ENCODE measurements around the gene AP4S1.
"Not testable (repeated sequence)": the region's sequence is repeated elsewhere in the genome, so short reads cannot be mapped to it uniquely, and the experiment has no call there.

AP4S1 gene

GRCh38 chr14:31045501-31046080, 20.1 kb downstream of the AP4S1 start:
- DNase-seq: no peak

GRCh38 chr14:31047503-31047902, 22.1 kb downstream of the AP4S1 start:
- no peak for DNase-seq

DNA sequence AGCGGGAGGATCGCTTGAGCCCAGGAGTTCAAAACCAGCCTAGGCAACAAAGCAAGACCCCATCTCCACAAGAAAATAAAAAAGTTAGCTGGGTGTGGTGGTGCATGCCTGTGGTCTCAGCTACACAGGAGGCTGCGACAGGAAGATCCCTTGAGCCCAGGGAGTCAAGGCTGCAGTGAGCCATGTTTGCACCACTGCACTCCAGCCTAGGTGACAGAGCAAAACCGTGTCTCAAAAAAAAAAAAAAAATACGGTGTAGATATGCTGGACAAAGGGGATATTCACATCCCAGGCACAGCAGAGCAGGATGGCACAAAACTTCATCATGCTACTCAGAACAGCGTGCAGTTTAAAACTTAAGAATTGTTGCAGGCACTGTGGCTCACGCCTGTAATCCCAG, 25.6 kb downstream of the AP4S1 start:
- no peak for DNase-seq

DNA sequence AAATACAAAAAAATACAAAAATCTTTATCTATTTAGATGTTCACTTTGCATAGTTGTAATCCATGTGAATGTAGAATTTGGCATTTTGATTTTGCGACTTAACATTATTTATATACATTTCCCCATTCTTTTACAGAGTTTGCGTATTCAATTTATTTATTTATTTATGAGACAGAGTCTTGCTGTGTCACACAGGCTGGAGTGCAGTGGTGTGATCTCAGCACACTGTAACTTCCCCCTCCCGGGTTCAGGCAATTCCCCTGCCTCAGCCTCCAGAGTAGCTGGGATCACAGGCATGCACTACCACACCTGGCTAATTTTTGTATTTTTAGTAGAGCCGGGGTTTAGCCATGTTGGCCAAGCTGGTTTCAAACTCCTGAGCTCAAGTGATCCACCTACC, 26.1 kb downstream of the AP4S1 start:
- DNase-seq: no peak

- DNase-seq: not testable (repeated sequence)
Measured at GRCh38 chr14:31052905-31053586, 27.6 kb downstream of the AP4S1 start.

- no peak for DNase-seq
Measured at GRCh38 chr14:31057035-31057434, 31.6 kb downstream of the AP4S1 start.

- no peak for DNase-seq
Measured at GRCh38 chr14:31057701-31058364, 32.4 kb downstream of the AP4S1 start.

DNA sequence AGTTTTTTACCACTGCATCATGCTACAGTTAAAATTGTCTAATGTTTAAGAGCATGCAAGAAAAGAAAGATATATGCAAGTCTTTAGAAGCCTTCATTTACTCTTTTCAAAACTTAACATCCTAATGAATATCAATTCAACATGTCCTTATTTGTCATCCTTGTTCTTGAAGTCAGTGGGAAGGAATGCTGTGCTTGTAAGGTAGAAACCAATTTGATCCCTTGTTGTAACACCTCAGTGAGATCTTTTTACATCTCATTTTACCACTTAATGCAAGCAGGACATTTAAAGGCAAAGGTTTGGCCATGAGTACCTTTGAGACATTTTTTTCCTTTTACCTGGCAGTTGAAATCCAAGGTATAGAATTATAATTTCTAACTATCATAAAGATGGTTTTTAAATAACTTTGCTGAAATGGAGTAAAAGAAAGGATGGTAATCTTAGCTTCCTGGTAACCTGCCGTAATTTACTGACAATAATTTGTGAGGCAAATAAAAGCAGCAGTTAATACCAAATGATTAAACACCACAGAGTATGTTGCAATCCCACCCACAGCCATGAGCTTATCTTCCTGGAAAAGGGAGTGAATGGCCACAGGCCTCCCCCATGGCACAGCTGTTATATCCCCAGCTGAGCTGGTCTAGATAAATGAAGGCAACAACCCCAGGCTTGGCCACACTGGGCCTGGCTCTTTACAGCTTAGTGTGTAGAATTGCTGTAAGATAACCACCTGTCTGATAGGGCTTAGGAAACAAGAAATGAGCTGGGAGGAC, 33.9 kb downstream of the AP4S1 start:
- DNase-seq: no peak

DNA sequence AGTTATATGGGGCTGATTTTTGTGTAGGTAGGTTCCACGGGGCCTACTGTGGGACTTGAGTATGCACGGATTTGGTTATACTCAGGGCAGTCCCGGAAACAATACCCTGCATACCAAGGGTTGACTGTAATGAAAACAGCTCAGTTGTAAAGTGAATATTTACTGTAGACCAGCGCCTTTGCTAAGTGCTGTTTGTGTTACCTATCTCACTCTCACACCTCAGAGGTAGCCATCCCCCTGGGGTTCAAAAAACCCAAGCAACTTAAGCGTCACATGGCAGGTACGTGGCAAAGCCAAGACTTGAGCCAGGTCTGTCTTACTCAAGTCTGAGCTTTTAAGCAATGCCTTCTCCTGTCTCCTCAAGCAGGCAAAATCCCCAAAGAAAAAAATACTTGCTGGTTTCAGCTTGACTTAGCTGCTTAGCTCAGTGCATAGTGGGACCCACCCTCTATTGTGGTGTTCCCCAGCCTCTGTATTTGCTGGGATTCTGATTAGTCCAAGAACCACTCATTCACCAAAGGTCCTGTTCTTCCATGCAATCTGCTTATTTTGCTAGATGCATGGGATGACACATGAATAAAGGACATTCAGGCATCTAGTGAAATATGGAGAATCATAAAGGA, 34.9 kb downstream of the AP4S1 start:
- DNase-seq: no peak

- not testable (repeated sequence) for DNase-seq
Measured at GRCh38 chr14:31062908-31063307, 37.5 kb downstream of the AP4S1 start.

GRCh38 chr14:31068235-31068634, 42.8 kb downstream of the AP4S1 start:
- DNase-seq: peak; percentile 9

DNA sequence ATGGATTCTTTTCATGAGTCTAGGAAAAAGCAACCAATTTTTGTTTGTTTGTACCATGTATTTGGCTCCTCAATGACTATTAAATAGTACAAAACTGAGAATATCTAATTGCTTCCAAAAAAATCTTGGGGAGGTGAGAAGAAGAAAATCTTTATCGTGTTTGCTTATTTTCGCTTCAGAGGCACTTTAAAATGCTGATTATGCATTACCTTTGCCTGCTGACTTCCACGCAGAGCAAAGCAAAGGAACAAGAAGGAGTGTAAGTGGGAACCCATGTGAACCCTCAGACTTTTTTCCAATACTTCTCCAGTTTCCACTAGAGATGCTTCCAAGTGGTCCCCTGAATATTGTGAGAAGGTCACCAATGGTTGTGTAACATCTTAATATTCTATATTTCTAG, 43.9 kb downstream of the AP4S1 start:
- DNase-seq: no peak

GRCh38 chr14:31070431-31070830, 45.0 kb downstream of the AP4S1 start:
- DNase-seq: peak; percentile 30

GRCh38 chr14:31071151-31071550, 45.7 kb downstream of the AP4S1 start:
- DNase-seq: no peak

- DNase-seq: no peak
Measured at GRCh38 chr14:31075144-31075543, 49.7 kb downstream of the AP4S1 start.

DNA sequence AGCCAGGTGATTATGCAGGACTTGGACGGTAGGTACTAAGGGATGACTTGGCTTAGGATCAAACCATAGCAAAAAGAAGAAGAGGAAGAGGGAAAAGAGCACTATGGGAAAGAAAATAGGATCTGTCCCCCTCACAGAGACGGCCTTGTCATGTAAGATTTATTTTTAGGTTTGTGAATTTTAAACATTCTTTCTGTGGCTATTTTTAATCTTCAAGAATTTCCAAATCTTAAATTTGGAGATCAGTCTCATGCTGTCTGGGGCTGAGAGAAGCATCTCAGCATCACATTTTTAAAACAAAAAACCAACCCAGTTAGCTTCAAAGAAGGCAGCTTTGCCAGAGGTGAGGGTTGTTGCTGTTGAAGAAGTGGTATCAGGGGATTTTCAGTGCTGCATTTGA, 53.3 kb downstream of the AP4S1 start:
- DNase-seq: no peak

- no peak for DNase-seq
Measured at GRCh38 chr14:31080056-31080455, 54.6 kb downstream of the AP4S1 start.

DNA sequence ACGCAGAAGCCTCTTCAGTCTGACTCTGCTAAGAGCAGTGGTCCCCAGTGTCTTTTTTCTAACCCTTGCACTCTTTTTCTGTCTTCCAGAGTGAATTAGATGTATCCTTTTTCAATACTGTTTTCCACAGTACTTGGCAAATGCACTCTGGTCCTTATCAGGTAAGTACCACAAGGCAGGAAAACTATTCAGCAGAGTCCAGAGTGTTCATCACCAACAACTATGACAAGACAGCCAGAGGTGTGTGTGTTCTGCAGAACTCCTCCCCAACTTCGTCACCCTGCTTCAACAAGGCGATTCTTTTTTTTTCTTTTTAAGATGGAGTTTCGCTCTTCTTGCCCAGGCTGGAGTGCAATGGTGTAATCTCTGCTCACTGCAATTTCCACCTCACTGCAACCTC, 55.0 kb downstream of the AP4S1 start:
- DNase-seq: no peak

DNA sequence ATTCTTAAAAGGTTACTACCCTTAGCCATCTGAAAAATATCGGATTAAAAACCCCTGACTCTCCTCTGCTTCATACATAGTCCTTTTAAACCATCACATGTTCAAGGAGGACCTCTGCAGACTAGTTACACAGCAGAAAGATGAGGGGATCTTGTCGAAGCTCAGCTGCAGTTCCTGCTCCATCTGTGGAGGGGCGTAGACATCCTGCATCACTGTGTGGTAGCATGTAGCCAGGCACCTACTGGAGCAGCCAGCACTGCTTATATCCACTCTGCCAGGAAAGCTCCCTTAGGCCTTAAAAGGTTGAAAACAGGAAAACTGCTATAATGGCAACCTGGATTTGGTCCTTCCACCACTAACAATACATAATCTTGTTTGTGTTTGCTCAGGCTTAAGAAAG, 58.3 kb downstream of the AP4S1 start:
- DNase-seq: no peak

DNA sequence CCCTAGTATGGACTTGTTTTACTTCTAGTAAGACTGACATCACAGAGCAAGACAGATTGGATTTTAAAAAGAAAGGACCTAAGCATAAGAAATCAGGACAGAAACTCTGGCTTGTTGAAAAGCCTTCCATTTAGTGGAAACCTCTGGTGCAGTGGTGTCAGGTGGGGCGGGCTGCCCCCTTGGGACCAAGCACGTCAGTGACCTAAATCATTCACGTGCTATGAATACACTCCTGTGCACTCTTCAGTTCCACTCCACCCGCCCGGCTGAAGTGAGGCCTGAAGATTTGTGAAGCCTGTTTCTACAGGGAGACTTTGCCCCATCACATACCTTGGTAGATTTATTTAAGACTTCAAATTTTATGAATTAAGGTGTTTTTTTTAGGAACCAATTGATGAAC, 58.9 kb downstream of the AP4S1 start:
- no peak for DNase-seq

DNA sequence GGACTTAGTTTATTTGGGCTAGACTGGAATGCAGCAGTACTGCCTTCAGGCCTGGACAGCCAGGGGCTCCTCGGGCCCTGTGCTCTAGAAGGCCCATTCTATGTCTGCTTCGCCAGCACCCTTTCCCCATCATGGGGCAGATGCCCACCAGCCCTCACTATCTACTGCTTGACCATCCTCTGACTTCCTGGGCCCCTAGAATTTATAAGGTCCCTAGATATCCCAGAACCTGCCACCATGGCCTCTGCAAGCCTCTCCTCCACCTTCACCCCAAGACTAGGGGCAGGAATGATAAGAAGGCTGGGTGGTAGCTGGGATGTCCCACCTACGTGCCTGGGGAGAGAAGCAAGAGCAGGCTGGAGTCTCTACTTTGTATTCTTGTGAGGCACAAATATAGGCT, 59.6 kb downstream of the AP4S1 start:
- DNase-seq: no peak

DNA sequence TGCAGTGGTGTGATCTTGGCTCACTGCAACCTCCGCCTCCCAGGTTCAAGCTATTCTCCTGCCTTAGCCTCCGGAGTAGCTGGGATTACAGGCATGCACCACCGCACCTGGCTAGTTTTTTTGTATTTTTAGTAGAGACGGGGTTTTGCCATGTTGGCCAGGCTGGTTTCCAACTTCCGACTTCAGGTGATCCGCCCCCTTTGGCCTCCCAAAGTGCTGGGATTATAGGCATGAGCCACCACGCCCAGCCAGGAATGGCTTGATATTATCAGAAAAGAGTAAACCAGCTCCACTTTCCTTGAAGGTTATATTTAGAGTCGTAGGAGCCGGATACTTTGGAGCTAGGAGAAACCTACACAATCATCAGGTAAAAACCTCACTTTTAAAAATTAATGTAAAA, 61.0 kb downstream of the AP4S1 start:
- not testable (repeated sequence) for DNase-seq
